HG03469 (cell line): ENCODE results near the gene TBCB.

Experiments
- ATAC-seq: cut with Tn5 transposase; IDR thresholded peaks from one replicate; pipeline ENCODE4 v1.9.1; 2021; ENCODE audit warnings: mild to moderate bottlenecking, moderate library complexity, moderate number of reproducible peaks; ENCODE audit not compliant: unreplicated experiment

TBCB gene

DNA sequence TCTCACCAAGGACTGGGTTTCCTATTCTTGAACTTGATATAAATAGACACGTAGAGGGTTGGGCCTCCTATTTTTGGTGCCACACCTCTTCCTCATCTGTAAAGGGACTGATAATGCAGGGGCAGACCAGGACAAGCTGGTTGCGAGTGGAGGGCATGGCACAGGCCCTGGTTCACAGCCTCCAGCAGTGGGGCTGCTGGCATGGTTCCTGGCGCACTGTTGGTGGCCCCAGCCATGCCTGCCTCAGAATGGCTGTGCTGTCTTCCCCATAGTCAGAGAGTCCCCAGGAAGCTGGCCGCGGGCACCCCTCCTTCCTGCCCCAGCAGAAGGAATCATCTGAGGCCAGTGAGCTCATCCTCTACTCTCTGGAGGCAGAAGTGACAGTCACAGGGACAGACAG lies 14.8 kb upstream of the TBCB start:
- no peak for ATAC-seq

DNA sequence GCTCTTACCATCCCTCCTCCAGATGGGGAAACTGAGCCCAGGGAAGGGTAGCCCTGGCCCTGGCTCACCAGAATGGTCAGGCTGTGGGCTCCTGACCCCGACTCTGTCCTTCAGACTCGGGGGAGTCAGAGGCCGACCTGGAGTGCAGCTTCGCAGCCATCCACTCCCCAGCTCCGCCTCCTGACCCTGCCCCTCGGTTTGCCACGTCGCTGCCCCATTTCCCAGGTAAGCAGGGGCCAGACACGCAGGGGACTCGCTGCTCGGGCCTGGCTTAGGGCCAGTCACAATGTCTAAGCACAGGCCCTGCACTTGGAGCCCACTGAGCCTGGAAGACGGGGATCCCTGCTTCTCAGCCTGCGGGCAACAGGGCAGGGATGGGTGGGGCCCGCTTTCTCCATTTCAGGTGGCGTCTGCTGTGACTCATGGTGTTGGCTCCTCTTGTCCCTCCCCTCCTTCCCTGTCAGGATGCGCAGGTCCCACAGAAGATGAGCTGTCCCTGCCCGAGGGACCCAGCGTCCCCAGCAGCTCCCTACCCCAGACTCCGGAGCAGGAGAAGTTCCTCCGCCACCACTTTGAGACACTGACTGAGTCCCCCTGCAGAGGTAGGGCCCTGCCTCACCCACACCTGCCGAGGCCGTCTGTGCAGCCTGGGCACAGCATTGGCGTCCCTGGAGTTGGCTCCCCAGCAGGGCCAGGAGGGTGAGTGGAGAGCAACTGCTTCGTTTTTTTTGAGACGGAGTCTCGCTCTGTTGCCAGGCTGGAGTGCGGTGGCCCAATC lies 13.5 kb upstream of the TBCB start:
- no peak for ATAC-seq

DNA sequence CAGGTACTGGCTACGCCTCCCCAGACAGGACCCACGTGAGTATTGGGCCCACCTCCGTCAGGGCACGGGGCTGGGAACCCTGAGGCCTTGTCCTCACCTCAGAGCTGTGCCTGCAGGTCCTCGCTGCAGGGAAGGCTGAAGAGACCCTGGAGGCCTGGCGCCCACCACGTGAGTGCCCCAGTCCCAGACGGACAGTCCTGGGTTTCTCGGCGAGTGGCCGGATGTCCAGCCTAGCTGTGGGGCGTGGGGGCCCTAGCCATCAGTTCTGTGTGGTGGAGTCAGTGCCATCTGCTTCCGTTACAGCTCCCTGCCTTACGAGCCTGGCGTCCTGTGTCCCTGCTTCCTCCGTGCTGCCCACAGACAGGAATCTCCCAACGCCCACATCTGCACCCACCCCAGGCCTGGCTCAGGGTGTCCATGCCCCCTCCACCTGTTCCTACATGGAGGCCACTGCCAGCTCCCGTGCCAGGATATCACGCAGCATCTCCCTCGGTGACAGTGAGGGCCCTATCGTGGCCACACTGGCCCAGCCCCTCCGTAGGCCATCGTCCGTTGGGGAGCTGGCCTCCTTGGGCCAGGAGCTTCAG lies 12.1 kb upstream of the TBCB start:
- no peak for ATAC-seq

DNA sequence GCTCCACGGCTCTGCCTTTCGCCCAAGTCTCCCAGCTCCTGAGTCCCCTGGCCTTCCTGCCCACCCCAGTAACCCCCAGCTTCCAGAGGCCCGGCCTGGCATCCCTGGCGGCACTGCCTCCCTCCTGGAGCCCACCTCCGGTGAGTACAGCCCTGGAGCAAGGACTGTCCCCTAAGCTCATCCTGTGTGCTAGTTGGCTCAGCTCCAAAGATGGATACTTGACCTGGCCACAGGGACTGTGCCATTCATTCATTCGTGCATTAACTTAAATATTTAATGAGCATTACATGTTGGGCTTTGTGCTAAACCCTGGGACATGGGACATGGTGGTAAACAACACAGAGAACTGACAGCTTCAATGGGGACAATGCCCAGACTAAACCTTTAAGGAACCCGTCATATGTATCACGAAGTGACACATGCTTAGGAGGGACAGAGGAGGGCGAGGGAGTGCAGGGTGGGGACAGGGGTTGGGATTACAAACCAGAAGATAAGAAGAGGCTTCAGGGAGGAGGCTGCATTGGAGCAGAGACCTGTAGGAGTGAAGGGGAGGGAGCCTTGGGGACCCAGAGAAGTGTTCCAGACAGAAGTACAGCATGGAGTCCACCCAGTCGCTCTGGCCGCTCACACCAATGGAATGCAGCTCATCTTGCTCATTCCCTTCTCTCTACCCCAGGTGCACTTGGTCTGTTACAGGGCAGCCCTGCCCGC lies 11.3 kb upstream of the TBCB start:
- ATAC-seq, result no peak

DNA sequence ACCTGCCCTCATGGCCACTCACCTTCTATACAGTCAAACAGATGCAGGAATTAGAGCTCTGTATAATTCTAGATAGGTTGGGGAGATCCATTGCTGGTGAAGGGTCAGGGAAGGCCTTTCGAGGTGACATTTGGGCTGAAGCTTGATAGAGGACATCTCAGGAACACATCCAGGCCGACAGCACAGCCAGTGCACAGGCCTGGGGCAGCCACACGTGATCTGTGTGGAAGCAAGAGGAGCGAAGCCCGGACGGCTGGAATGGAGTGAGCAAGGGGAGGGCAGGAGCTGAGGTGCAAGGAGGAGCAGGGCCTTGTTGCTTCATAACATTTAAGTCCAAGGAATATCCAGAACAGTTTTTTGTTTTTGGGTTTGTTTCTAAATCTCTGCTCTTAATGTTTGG lies 8.8 kb upstream of the TBCB start:
- no peak for ATAC-seq

DNA sequence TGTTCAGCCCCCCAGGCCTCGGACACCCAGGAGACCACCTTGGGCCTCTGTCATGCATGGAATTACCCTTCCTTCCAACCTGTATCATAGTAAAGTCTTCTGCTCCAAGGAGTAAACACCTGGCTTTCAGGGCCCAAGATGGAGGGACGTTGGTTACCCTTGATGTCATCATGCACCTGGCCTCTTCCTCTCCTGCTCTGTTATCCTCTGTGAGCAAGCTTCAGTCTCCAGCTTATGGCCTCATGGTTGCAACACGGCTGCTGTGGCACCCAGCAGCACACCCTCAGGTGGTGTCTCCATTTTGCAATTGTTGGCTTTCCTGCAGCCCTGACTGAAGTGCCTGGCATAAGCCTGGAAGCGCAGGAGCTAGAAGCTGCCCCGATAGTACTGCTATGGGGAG lies 8.3 kb upstream of the TBCB start:
- ATAC-seq, result no peak

DNA sequence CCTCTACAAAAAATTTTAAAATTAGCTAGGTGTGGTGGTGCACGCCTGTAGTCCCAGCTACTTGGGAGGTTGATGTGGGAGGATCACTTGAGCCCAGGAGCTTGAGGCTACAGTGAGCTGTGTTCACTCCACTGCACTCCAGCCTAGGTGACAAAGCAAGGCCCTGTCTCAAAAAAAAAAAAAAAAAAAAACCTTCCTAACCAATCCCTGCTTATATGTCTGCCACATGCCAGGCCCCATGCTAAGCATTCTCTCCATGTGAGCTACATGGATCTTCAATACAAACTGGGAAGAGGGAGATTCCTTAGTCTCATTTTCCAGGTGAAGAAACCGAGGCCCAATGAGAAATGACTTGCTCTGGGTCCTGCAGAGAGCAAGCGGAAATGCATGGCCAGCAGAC lies 6.6 kb upstream of the TBCB start:
- no peak for ATAC-seq

DNA sequence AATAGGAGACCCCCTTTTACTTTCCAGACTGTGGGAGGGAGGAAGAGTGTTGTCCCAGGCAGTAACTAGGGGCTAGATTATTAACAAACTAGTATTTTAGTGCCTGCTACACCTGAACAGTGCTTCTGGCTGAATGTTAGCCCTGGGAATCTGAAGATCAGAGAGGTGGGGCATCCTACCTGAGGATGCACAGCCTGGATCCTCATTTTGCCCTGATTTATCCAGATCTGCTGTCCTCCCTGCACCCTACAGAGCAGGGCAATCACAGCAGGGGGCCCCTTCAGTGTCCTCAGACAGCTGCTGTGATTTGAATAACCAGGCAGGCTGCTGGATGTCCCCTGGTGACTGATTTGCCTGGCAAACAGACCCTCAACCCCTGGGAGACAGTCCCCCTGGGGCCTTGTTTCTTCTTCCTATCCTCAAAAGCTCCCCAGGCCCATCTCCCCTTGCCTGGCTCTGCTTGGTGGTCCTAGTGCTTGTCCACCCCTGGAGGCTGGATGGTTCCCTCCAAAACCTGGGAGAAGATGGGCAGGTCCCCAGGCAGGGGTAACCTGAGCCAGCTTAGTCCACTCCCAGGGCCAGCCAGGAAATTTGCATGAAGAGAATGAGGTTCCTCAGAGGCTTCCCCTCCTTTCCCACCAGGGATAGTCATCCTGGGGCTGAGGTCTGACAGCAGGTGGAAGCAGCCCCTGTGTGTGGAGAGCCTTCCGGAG lies 4.6 kb upstream of the TBCB start, which contains the start of gene OVOL3:
Gene OVOL3, plus strand, starts transcription at position 657 of the 713 bp plus-strand sequence. CDS start 60 bp downstream, outside the sequence.
- ATAC-seq, result no peak

DNA sequence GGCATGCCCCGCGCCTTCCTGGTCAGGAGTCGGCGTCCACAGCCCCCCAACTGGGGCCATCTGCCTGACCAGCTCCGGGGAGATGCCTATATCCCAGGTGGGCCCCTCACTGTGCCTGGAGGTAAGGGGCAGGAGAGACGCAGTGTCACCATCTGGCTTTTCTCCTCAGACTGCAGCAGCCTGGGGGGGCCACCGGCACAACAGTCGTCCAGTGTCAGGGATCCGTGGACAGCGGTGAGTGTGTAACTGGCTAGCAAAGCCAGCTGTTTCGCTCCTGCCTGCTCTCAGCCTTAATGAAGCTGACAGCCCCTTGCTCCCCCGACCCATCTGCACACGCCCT lies 4.1 kb upstream of the TBCB start:
- no peak for ATAC-seq

DNA sequence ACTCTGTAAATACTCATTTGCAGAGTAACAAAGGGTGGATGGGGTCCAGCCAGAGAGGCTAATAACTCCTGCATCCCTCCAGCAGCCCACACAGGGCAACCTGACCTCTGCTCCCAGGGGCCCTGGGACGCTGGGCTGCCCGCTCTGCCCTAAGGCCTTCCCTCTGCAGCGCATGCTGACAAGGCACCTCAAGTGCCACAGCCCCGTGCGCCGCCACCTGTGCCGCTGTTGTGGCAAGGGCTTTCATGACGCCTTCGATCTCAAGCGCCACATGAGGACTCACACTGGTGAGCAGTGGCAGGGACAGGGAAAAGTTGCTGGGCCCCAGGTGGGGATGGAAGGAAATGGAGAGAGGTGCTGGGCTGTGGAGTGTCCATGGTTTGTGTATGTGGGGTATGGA lies 2.6 kb upstream of the TBCB start:
- no peak for ATAC-seq

DNA sequence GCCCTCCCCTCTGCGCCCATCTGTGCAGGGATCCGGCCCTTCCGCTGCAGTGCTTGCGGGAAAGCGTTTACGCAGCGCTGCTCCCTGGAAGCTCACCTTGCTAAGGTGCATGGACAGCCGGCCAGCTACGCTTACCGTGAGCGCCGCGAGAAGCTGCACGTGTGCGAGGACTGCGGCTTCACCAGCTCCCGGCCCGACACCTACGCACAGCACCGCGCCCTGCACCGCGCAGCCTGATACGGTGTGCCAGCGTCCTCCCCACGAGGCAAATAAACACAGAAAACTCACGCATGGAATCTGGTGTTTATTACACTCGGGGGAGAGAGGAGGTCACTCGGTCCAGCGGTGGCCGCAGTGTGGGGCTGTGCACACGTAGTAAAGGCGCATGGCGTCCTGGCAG lies 1.8 kb upstream of the TBCB start:
- ATAC-seq, result no peak

DNA sequence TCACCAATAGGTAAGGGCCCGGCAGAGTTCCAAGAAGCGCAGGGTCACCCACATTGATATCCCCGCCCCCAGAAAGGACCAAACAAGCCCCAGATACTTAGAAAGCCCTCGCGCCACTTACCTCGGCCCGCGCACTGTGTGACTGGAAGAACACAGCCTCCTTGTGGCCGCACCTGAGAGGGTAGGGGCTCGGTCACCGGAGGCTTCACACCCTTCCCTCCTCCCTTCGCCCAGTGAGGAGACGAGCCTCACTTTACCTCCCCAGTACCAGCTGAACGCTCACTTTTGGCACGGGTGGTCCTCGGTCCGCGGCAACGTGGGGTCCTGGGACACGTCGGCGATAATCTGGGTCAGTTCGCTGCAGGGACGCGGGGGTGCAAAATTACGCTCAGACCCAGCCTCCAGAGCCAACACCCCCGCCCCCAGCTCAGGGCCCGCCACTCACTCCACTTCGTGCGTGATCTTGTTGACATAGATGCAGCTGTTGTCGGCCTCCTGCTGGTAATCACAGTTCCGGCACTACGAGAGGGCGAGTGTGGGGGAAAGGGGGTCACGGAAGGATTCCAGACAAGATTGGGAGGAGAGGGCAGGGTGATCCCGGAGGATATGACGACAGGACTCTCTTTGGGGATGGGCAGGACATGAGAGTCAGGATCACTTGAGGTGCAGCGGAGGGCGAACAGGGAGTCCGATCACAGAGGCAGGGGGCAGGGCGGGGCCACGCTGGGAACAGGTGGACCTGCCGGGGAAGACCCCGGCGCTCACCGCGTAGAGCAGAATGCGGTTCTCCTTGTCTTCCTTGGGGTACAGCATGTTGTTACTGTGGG lies 1.2 kb upstream of the TBCB start:
- ATAC-seq, result no peak

DNA sequence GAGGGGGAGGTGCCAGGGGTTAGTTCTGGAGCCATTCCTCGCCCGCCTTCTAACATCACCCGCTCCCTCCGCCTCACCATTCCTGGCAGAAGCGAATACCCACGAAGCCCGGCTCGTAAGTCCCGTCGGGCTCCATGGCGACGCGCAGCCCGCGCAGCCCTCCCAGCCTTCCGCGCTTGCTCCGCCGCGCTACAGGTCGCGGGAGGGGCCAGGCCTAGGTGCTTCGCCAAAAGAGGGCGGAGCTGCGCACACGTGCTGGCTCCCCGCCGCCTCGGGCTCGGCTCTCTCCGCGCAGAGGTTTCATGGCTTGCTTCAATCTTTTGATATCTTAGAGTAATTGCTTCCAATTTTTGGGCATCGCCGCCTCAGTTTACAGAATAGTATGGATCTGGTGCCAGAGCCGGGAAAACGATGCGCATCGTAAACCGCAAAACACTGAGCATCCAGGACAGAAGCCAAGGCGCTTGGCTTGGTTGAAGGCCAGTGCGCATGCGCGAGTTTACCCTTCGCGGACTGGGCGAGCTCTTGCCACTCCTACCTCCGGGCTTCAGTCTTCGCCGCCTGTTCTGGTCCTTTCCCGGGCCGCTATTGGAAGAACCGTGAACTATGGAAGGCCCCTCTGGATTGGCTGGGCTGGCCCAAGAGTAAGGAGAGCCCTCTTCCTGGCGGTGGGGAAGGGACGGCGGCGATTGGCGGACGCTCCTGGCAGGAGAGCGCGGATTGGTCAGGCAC lies 381 bp upstream of the TBCB start, which contains the start of gene POLR2I:
Gene POLR2I, minus strand, starts transcription at position 155 of the 732 bp plus-strand sequence. Its CDS starts 19 bp downstream, at position 136.
- peak; percentile 66 for ATAC-seq

DNA sequence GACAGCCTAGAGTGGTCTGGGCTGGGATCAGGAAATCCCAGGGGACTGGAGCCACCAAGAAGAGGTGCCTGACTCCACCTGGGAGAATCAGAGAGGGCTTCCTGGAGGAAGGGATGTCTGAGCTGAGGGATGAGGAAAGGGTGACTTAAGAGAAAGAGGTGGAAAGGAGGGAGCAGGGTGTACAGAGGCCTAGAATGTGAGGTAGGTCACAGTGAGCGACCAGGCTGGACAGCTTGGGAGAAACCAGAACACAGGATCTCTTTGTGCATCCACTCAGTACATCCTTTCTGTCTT lies 1.0 kb downstream of the TBCB start:
- ATAC-seq, result no peak

DNA sequence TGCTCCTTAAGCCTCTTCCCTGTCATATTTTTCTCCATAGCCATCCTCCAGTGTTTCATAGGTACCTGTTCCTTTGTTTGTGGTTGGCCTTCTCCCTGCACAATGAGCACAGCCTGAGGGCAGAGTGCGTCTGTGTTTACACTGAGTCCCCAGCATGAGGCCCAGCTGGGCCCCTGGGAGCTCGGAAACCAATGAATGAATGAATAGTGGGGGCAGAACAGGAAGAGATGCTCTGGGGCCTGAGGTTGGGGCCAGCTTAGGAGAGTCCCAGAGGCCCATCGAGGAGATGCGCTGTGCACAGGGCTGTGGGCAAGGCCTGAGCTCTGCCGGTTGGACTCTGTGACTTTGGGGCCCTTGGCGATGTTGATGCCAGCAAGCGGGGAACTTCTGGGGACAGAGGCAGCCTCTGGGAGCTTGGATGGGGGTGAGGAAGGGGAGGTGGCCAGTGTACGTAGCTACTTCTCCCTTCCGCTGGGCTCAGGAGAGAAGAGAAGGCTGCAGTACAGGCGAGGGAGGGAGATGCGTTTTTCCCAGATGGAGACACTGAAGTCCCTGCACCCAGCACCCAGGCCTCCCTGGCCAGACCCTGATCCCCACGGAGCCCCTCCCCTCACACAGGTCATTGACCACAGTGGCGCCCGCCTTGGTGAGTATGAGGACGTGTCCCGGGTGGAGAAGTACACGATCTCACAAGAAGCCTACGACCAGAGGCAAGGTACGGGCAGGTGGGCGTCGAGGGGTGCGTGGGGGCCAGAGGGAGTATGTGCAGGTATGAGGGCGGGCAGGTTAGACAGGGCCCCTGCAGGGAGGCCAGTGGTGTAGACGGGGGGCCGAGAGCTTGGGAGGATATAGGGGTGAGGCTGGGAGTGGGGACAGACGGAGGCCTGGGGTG lies 5.1 kb downstream of the TBCB start:
- no peak for ATAC-seq

DNA sequence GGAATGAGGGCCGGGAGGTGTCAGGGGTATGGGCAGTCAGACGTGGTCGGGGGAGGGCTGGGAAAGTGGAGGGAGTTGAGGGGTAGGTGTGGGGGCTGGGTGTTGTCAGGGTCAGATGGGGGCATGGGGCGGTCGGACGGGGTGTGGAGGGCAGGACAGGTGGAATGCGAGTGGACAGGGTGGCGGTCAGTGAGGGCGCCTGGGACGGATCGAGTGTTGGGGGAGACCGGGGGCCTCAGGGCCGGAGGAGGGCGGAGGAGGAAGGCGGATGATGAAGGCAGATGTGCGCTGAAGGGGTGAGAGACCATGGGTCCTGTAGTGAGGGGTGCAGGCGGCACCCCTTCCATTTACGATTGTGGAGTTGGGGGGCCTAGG lies 5.7 kb downstream of the TBCB start:
- ATAC-seq, result no peak

DNA sequence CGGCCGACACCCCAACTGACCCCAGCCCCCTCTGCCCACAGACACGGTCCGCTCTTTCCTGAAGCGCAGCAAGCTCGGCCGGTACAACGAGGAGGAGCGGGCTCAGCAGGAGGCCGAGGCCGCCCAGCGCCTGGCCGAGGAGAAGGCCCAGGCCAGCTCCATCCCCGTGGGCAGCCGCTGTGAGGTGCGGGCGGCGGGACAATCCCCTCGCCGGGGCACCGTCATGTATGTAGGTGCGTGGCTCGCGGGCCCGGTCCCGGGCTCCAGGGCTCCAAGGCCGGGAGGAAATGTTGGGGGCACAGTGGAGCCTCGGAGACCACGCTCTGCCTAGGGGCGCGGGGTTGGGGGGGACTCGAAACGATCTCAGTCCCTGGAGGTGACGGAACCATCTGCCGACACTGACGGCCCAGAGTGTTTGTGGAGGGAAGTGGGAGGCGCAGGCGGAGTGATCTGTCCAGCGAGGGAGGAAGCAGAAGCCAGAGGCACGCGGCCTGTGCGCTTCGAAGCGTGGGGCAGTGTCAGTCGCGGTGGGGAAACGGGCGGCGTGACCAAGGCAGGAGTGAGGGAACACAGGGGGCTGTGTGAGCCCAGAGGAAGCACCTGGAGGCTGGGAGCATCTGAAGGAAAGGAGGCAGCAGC lies 6.3 kb downstream of the TBCB start:
- no peak for ATAC-seq

DNA sequence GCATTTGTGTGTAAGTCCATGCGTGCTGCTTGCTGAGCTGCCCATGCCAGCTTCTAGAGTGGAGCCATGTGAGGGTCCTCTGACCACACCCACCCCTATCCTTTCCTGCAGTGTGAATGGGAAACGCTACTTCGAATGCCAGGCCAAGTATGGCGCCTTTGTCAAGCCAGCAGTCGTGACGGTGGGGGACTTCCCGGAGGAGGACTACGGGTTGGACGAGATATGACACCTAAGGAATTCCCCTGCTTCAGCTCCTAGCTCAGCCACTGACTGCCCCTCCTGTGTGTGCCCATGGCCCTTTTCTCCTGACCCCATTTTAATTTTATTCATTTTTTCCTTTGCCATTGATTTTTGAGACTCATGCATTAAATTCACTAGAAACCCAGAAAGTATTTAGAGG lies 10.3 kb downstream of the TBCB start:
- ATAC-seq, result no peak

DNA sequence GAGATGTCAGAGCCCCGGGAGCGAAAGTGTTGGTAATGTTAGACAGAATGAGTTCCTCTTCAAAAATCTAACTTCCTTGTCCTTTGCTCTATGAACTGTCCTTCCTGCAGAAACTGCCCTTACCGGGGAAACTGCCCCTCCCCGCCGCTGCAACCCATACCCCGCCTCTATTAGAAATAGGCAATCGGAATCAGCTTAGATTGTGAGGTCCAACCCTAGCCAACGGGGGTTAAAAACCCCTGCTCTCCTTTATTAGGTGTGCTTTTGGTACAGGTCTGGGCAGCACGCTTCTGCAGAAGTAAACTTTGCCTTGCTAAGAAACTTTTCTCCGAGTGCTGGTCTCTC lies 13.1 kb downstream of the TBCB start:
- ATAC-seq, result no peak
